Measurements from ENCODE around the gene ZDHHC1. TPM values are rescaled to one million over a fixed set of nuclear protein-coding genes. Genes with fewer than 3 reads are reported as not detected.

The ZDHHC1 gene
- total RNA-seq, 2 donors from 2014 or later: 7.9 to 8.7 TPM

- no peak overlapping the region for H3K4me3 ChIP-seq
- peak; percentile 19 for DNase-seq
- no peaks in the 10 kb centered on the region for H3K4me1 ChIP-seq
- H3K9ac ChIP-seq (ENCODE audit: low read depth in 2 of 2, low read length in 2 of 2): peak overlapping the region in 1 of 2 donors; percentile 62
- no peak for TF ChIP-seq CTCF (IDR thresholded peaks at IDR 0.05)
- H3K36me3 ChIP-seq: no peaks in the 10 kb centered on the region
- no peaks in the 10 kb centered on the region for H3K27me3 ChIP-seq
- no peak overlapping the region for H3K27ac ChIP-seq
- H3K9me3 ChIP-seq: no peaks in the 10 kb centered on the region
- intact Hi-C loops (cut with DNase I): loop anchor here (10.0 kb wide), 1 partner anchor 129 kb away; no protein-coding TSS in a partner anchor
Observed at GRCh38 chr16:67413978-67414911, 2.0 kb downstream of the ZDHHC1 start.

- intact Hi-C loops (cut with DNase I): loop anchor here (10.0 kb wide), 1 partner anchor 127 kb away; no protein-coding TSS in a partner anchor
- no peak overlapping the region for H3K27ac ChIP-seq
- H3K4me1 ChIP-seq: no peaks in the 10 kb centered on the region
- TF ChIP-seq CTCF (IDR thresholded peaks at IDR 0.05): no peak
- H3K9me3 ChIP-seq: no peaks in the 10 kb centered on the region
- H3K36me3 ChIP-seq: no peaks in the 10 kb centered on the region
- no peak overlapping the region for H3K4me3 ChIP-seq
- H3K9ac ChIP-seq (ENCODE audit: low read depth in 2 of 2, low read length in 2 of 2): no peak overlapping the region
- DNase-seq: no peak
- no peaks in the 10 kb centered on the region for H3K27me3 ChIP-seq
Observed at GRCh38 chr16:67412294-67412693, 4.0 kb downstream of the ZDHHC1 start.

- TF ChIP-seq CTCF (IDR thresholded peaks at IDR 0.05): no peak
- Histone ChIP-seq H3K27me3 (no peaks in the 10 kb centered on the region), H3K36me3 (no peaks in the 10 kb centered on the region), H3K4me3 (no peak overlapping the region), H3K9ac (ENCODE audit: low read depth in 2 of 2, low read length in 2 of 2) (no peak overlapping the region), H3K9me3 (no peaks in the 10 kb centered on the region), H3K27ac (no peak overlapping the region), H3K4me1 (no peaks in the 10 kb centered on the region)
- DNase-seq: no peak
- intact Hi-C loops (cut with DNase I): loop anchor here (10.0 kb wide), 1 partner anchor 127 kb away; no protein-coding TSS in a partner anchor
Observed at GRCh38 chr16:67411339-67411738, 4.9 kb downstream of the ZDHHC1 start.

- no peak overlapping the region for H3K9ac ChIP-seq (ENCODE audit: low read depth in 2 of 2, low read length in 2 of 2)
- TF ChIP-seq CTCF (IDR thresholded peaks at IDR 0.05): no peak
Observed at GRCh38 chr16:67409631-67410030, 6.6 kb downstream of the ZDHHC1 start.

GRCh38 chr16:67407788-67408452, 8.4 kb downstream of the ZDHHC1 start:
- no peaks in the 10 kb centered on the region for H3K9me3 ChIP-seq
- TF ChIP-seq CTCF (IDR thresholded peaks at IDR 0.05): no peak
- H3K4me3 ChIP-seq: no peak overlapping the region
- intact Hi-C loops (cut with DNase I): no loop called here
- DNase-seq: no peak
- no peak overlapping the region for H3K27ac ChIP-seq
- H3K27me3 ChIP-seq: no peaks in the 10 kb centered on the region
- H3K4me1 ChIP-seq: peaks cover 5% of the 10 kb centered on the region
- no peak overlapping the region for H3K9ac ChIP-seq (ENCODE audit: low read depth in 2 of 2, low read length in 2 of 2)
- H3K36me3 ChIP-seq: no peaks in the 10 kb centered on the region

More at GRCh38 chr16:67409631-67410030, 6.6 kb downstream of the ZDHHC1 start:
- intact Hi-C loops (cut with DNase I): loop anchor here (10.0 kb wide), 1 partner anchor 125 kb away; no protein-coding TSS in a partner anchor
- no peak overlapping the region for H3K27ac ChIP-seq
- no peaks in the 10 kb centered on the region for H3K36me3 ChIP-seq
- no peaks in the 10 kb centered on the region for H3K4me1 ChIP-seq
- H3K4me3 ChIP-seq: no peak overlapping the region
- no peaks in the 10 kb centered on the region for H3K27me3 ChIP-seq
- DNase-seq: no peak
- H3K9me3 ChIP-seq: no peaks in the 10 kb centered on the region
